Medulla oblongata (tissue), 1 donor: ENCODE measurements around the gene ACER2.

ENCODE experiments used
- DNase-seq: peaks from one replicate; pipeline ENCODE4 v3.0.0-alpha.2; 2015; ENCODE audit errors: extremely low spot score

The ACER2 gene

DNA sequence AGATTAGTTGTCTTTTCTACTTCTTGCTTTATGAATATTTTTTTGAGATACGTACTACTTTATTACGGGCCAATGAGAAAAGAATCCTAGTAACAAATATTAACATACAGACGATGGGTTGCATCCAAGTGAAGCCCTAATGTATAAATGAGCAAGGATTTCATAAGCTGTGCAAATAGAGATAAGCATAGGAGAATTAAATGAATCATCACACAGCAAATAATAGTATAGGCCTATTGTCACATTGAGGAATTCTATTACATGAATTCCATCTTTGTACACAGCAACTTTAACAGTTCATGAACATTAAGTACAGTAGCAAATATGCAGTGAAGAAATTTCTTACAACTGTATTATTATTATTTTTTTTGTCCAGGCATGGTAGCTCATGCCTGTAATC is 78.0 kb downstream of the ACER2 start:
- DNase-seq: no peak

DNA sequence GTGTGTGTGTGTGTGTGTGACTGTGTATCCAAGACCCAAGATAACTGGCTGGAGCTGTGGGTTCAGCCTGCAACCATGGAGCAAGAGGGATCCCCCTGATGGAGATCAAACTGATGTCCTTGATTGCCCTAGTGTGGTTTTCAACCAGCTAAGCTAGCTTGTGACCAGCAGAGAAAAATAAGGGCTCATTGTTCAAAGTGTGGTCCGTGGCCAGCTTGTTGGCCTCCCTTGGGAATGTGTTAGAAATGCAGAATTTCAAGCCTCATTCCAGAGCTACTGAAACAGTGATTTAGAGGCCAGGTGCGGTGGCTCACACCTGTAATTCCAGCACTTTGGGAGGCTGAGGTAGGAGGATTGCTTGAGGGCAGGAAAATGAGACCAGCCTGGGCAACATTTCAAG is 79.9 kb downstream of the ACER2 start:
- DNase-seq: peak; percentile 92

DNA sequence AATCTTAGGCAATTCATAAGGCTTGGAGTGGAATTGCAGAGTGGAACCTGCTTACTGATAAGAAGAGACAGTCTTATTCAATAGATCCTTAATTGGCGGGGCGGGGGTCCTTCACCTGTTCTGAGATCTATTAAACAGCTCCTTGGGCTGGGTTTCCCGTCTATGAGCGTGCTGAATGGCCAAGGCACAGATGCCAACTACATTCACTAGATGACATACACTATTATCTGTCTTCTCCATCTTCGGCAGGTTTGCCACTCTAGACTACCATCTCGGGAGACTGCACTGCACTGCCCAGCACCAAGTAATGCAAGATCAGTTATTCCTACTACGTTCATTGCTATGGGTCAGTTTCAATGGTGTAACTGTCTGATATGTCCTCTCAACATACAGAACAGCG is 81.5 kb downstream of the ACER2 start:
- no peak for DNase-seq

DNA sequence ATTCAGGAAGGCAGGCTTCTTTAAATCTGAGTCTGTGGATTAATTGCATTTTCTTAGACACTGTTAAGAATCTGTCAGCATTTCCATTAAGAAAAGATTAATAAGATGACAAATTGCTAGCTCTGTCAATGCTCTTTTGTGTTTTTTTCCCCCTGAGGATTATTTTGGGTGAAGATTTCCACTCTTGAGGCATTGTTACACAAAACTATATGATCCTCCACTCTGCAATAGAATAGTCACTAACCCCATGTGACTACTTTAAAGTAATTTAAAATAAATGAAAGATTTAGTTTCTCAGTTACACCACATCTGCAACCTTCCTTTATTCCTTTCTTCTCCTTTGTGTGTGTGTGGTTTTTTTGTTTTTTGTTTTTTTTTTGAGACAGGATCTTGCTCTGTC is 82.0 kb downstream of the ACER2 start:
- no peak for DNase-seq

- no peak for DNase-seq
Observed at GRCh38 chr9:19492775-19493173, 84.0 kb downstream of the ACER2 start.

DNA sequence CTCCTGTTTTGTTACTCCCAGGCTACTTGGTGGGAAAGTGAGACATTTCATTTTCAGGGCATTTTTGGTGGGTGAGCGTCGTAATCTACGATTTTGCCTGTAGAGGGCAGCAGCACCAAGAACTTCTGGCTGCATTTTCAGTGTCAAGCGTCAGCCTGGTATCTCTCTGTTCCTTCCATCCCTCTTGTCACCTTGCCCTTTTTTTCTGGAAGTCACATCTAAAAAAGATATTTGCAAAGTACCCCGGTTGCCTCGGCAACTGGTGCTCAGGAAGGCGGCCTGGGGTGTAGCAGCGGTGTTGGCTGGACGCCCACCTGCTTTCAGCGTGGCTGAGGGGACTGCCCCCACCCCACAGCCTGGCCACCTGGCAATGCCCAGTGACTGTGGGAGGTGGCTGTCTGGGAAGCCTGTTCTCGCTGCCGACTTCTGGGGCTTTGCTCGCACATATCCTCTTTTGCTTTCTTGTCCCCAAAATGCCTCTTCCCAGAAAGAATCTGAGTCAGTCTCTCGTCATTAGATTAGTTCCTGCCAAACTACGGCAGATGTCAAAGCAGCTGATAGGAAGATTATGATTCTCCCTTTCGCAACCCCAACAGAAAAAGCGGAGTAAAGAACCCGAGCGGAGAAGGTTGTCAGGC is 84.5 kb downstream of the ACER2 start:
- DNase-seq: peak; percentile 93

DNA sequence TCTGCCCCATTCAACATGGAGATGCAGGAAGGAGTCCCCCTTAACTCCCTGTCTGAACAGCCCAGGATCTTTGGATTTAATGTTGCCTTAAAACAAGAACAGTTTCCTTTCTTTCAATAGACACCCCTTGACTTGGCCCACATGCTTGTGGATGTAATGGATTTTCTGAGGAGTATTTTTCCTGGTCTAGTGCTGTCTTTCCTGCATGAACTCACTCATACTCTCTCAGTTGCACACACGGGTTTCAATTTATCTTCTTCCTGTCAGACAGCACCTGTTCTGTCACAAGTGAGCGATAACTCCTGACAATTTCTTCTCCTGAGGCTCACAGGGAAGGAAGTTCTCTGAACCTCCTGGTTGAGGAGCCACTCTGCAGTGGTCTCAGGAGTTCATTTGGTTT is 85.1 kb downstream of the ACER2 start:
- DNase-seq: no peak

DNA sequence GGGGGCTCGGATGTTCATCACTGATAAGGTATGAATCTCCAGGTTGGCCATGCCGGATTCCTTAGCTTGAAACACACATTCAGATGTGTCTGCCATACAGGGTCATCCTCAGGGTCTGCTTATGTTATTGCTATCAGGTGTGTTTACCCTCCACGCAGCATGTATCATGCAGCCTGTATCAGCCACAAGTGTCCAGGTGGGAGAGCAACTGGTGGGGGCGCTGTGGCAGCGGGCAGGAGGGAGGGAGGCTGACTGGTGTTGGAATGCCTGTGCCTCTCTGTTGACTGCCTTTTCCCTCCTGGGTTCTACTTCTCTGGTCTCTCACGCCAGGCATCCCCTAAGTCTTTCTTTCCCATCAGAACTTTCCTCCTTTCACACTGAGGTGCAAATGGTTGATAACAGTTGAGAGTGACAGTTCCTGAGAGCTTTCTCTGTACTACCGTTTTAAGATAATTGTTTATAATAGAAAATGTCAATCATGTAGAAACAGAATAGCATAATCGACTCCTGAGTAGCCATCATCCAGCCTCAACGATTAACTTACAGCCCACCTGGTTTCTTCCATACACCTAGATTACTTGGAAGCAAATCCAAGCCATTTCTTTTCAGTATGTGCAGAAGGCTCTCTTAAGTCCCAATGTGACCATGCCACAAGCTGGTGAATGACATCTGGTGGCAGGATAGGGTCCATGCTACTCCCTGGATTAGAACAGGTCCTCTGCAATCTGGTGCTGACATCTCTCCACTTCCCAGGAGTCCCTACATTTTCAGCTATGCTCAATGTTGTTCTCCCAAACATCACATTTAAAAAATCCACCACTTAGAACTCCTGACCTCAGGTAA is 86.6 kb downstream of the ACER2 start:
- DNase-seq: no peak

DNA sequence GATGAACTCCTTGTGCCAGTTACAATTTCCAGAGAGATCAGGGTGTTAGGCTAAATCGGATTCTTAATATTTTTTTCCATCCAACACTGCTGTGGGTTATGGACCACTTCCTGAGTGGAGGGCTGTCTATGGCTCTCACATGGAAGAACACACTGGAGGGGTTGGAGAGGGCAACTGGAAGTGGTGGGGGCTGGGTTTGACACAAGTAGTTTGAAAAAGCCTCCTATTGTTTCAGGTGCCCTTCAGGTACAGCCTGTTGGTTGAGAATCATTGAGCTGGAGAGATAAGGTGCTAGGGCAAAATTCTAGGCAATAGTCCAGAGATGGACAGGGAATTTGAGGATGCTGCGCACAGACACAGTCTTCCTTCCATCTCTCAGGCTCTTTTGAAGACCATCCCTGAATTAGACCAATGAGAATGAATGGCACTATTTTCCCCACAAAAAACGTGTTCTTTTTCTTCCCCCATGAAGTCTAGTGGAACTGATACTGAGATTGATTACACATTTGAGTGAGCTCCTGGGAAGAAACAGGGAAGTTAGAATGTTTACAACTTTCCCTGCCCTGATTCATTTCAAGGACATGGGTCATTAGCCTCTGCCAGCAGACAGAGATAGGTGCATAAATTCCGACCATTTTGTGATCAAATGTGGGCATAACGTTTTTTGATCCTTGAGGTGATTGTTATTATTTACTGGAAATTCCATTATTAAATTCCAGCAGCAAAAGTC is 87.7 kb downstream of the ACER2 start:
- DNase-seq: no peak

DNA sequence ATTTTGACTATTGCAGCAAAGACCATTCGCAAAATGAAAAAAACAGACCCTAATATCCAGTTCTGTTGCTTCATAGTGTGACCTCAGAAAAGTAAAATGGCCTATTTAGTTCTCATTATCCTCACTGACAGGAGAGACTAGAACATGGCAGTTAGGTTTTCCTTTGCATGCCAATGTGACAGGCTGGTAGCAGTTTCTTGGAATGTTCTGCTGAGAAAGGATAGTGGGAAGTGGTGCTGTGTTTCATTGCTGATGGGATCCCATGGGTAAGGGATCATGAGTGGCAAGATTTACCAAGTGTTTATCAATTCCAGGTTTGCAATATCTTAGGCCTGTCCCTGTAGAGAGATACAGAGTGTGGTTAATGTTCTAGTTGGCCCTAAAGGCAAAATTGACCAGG is 88.5 kb downstream of the ACER2 start:
- no peak for DNase-seq

GRCh38 chr9:19498015-19498414 is 89.2 kb downstream of the ACER2 start:
- DNase-seq: no peak
